Measurements from ENCODE around the gene DET1.

The DET1 gene

GRCh38 chr15:88511161-88511560 lies 35.3 kb downstream of the DET1 start:
- H3K14ac ChIP-seq (ENCODE audit: low read length in 2 of 2): no peak overlapping the region
- no peak overlapping the region for H2AFZ ChIP-seq (ENCODE audit: low read depth, low read length)
- no peaks in the 10 kb centered on the region for H3K9me3 ChIP-seq (ENCODE audit: control insufficient read depth, low read length)
- H2BK15ac ChIP-seq (ENCODE audit: low read depth, poor library complexity, severe bottlenecking): no peak overlapping the region
- no peak overlapping the region for H4K91ac ChIP-seq (ENCODE audit: low read length)
- no peak overlapping the region for H3K18ac ChIP-seq (ENCODE audit: low read depth in 1 of 2, low read length in 2 of 2)
- peaks cover 12 to 60% of the 10 kb centered on the region in 2 experiments for H3K36me3 ChIP-seq (ENCODE audit: control insufficient read depth in 1 of 2, insufficient read depth in 2 of 2, low read depth in 1 of 2, low read length in 2 of 2)
- DNase-seq: no peak
- no peak overlapping the region for H4K8ac ChIP-seq (ENCODE audit: low read length)
- H3K23ac ChIP-seq (ENCODE audit: low read length in 2 of 2): no peak overlapping the region
- no peak overlapping the region for H3K9ac ChIP-seq (ENCODE audit: low read length)
- H3K4me3 ChIP-seq (ENCODE audit: insufficient read depth in 1 of 2, low read depth in 1 of 2, low read length in 2 of 2): no peak overlapping the region
- 98% methylated on average over 2 of the region's 2 CpGs for WGBS
- no peak overlapping the region for H2AK5ac ChIP-seq (ENCODE audit: low read length, severe bottlenecking)
- H3K27ac ChIP-seq (ENCODE audit: low read length, poor library complexity, severe bottlenecking): no peak overlapping the region
- H3K4me2 ChIP-seq (ENCODE audit: low read length, poor library complexity, severe bottlenecking): no peak overlapping the region
- H3K27me3 ChIP-seq (ENCODE audit: control insufficient read depth in 1 of 2, insufficient read depth in 1 of 2, low read length in 2 of 2): no peaks in the 10 kb centered on the region
- H2BK5ac ChIP-seq (ENCODE audit: low read depth, low read length, poor library complexity, severe bottlenecking): no peak overlapping the region
- H2BK12ac ChIP-seq (ENCODE audit: low read length in 2 of 2): no peak overlapping the region
- H3K79me1 ChIP-seq (replicated peaks; ENCODE audit: low read length, poor library complexity, severe bottlenecking): no peaks in the 10 kb centered on the region
- no peak overlapping the region for H2BK120ac ChIP-seq (ENCODE audit: low read depth, low read length)
- no peaks in the 10 kb centered on the region for H3K4me1 ChIP-seq (ENCODE audit: control insufficient read depth, insufficient read depth, low read depth, low read length)
- H3K4ac ChIP-seq (ENCODE audit: low read depth in 1 of 2, low read length in 2 of 2): no peak overlapping the region

- Histone ChIP-seq H2BK120ac (ENCODE audit: low read depth, low read length) (no peak overlapping the region), H3K79me1 (replicated peaks; ENCODE audit: low read length, poor library complexity, severe bottlenecking) (no peaks in the 10 kb centered on the region), H2BK12ac (ENCODE audit: low read length in 2 of 2) (no peak overlapping the region), H3K14ac (ENCODE audit: low read length in 2 of 2) (no peak overlapping the region), H2BK5ac (ENCODE audit: low read depth, low read length, poor library complexity, severe bottlenecking) (no peak overlapping the region), H3K4ac (ENCODE audit: low read depth in 1 of 2, low read length in 2 of 2) (no peak overlapping the region), H3K18ac (ENCODE audit: low read depth in 1 of 2, low read length in 2 of 2) (no peak overlapping the region), H3K4me2 (ENCODE audit: low read length, poor library complexity, severe bottlenecking) (no peak overlapping the region), H3K9me3 (ENCODE audit: control insufficient read depth, low read length) (no peaks in the 10 kb centered on the region), H3K27ac (ENCODE audit: low read length, poor library complexity, severe bottlenecking) (no peak overlapping the region), H3K4me3 (ENCODE audit: insufficient read depth in 1 of 2, low read depth in 1 of 2, low read length in 2 of 2) (no peak overlapping the region), H2AFZ (ENCODE audit: low read depth, low read length) (no peak overlapping the region), H2AK5ac (ENCODE audit: low read length, severe bottlenecking) (no peak overlapping the region), H3K36me3 (ENCODE audit: control insufficient read depth in 1 of 2, insufficient read depth in 2 of 2, low read depth in 1 of 2, low read length in 2 of 2) (peaks cover 15 to 65% of the 10 kb centered on the region in 2 experiments), H3K23ac (ENCODE audit: low read length in 2 of 2) (no peak overlapping the region), H3K27me3 (ENCODE audit: control insufficient read depth in 1 of 2, insufficient read depth in 1 of 2, low read length in 2 of 2) (no peaks in the 10 kb centered on the region), H4K91ac (ENCODE audit: low read length) (no peak overlapping the region), H2BK15ac (ENCODE audit: low read depth, poor library complexity, severe bottlenecking) (no peak overlapping the region), H4K8ac (ENCODE audit: low read length) (no peak overlapping the region), H3K4me1 (ENCODE audit: control insufficient read depth, insufficient read depth, low read depth, low read length) (no peaks in the 10 kb centered on the region), H3K9ac (ENCODE audit: low read length) (no peak overlapping the region)
- no peak for DNase-seq
Measured at GRCh38 chr15:88509964-88510363, 36.5 kb downstream of the DET1 start.

- no peak overlapping the region for H3K9ac ChIP-seq (ENCODE audit: low read length)
- DNase-seq: no peak
- no peaks in the 10 kb centered on the region for H3K27me3 ChIP-seq (ENCODE audit: control insufficient read depth in 1 of 2, insufficient read depth in 1 of 2, low read length in 2 of 2)
- H2BK15ac ChIP-seq (ENCODE audit: low read depth, poor library complexity, severe bottlenecking): no peak overlapping the region
- H2BK120ac ChIP-seq (ENCODE audit: low read depth, low read length): no peak overlapping the region
- H3K36me3 ChIP-seq (ENCODE audit: control insufficient read depth in 1 of 2, insufficient read depth in 2 of 2, low read depth in 1 of 2, low read length in 2 of 2): peaks cover 15 to 65% of the 10 kb centered on the region in 2 experiments
- no peak overlapping the region for H2BK5ac ChIP-seq (ENCODE audit: low read depth, low read length, poor library complexity, severe bottlenecking)
- no peak overlapping the region for H3K14ac ChIP-seq (ENCODE audit: low read length in 2 of 2)
- H3K23ac ChIP-seq (ENCODE audit: low read length in 2 of 2): no peak overlapping the region
- H3K4me1 ChIP-seq (ENCODE audit: control insufficient read depth, insufficient read depth, low read depth, low read length): no peaks in the 10 kb centered on the region
- H2AK5ac ChIP-seq (ENCODE audit: low read length, severe bottlenecking): no peak overlapping the region
- WGBS: 90% methylated on average over 4 of the region's 4 CpGs
- H4K8ac ChIP-seq (ENCODE audit: low read length): no peak overlapping the region
- H3K79me1 ChIP-seq (replicated peaks; ENCODE audit: low read length, poor library complexity, severe bottlenecking): no peaks in the 10 kb centered on the region
- no peak overlapping the region for H3K18ac ChIP-seq (ENCODE audit: low read depth in 1 of 2, low read length in 2 of 2)
- H3K27ac ChIP-seq (ENCODE audit: low read length, poor library complexity, severe bottlenecking): no peak overlapping the region
- no peak overlapping the region for H3K4me2 ChIP-seq (ENCODE audit: low read length, poor library complexity, severe bottlenecking)
- H4K91ac ChIP-seq (ENCODE audit: low read length): no peak overlapping the region
- no peak overlapping the region for H3K4me3 ChIP-seq (ENCODE audit: insufficient read depth in 1 of 2, low read depth in 1 of 2, low read length in 2 of 2)
- no peak overlapping the region for H3K4ac ChIP-seq (ENCODE audit: low read depth in 1 of 2, low read length in 2 of 2)
- no peaks in the 10 kb centered on the region for H3K9me3 ChIP-seq (ENCODE audit: control insufficient read depth, low read length)
- no peak overlapping the region for H2BK12ac ChIP-seq (ENCODE audit: low read length in 2 of 2)
- H2AFZ ChIP-seq (ENCODE audit: low read depth, low read length): no peak overlapping the region
Measured at GRCh38 chr15:88509321-88509720, 37.2 kb downstream of the DET1 start.

- H3K4me2 ChIP-seq (ENCODE audit: low read length, poor library complexity, severe bottlenecking): no peak overlapping the region
- no peak overlapping the region for H3K4me3 ChIP-seq (ENCODE audit: insufficient read depth in 1 of 2, low read depth in 1 of 2, low read length in 2 of 2)
- no peak overlapping the region for H2BK12ac ChIP-seq (ENCODE audit: low read length in 2 of 2)
- H2BK15ac ChIP-seq (ENCODE audit: low read depth, poor library complexity, severe bottlenecking): no peak overlapping the region
- no peak overlapping the region for H3K14ac ChIP-seq (ENCODE audit: low read length in 2 of 2)
- no peaks in the 10 kb centered on the region for H3K9me3 ChIP-seq (ENCODE audit: control insufficient read depth, low read length)
- no peak overlapping the region for H3K18ac ChIP-seq (ENCODE audit: low read depth in 1 of 2, low read length in 2 of 2)
- no peak overlapping the region for H2AK5ac ChIP-seq (ENCODE audit: low read length, severe bottlenecking)
- no peak overlapping the region for H2AFZ ChIP-seq (ENCODE audit: low read depth, low read length)
- no peaks in the 10 kb centered on the region for H3K79me1 ChIP-seq (replicated peaks; ENCODE audit: low read length, poor library complexity, severe bottlenecking)
- H3K4ac ChIP-seq (ENCODE audit: low read depth in 1 of 2, low read length in 2 of 2): no peak overlapping the region
- no peak overlapping the region for H3K9ac ChIP-seq (ENCODE audit: low read length)
- peaks cover 7 to 52% of the 10 kb centered on the region in 2 experiments for H3K36me3 ChIP-seq (ENCODE audit: control insufficient read depth in 1 of 2, insufficient read depth in 2 of 2, low read depth in 1 of 2, low read length in 2 of 2)
- H3K27me3 ChIP-seq (ENCODE audit: control insufficient read depth in 1 of 2, insufficient read depth in 1 of 2, low read length in 2 of 2): no peaks in the 10 kb centered on the region
- H4K8ac ChIP-seq (ENCODE audit: low read length): no peak overlapping the region
- H2BK5ac ChIP-seq (ENCODE audit: low read depth, low read length, poor library complexity, severe bottlenecking): no peak overlapping the region
- DNase-seq: no peak
- H3K23ac ChIP-seq (ENCODE audit: low read length in 2 of 2): no peak overlapping the region
- no peak overlapping the region for H2BK120ac ChIP-seq (ENCODE audit: low read depth, low read length)
- H4K91ac ChIP-seq (ENCODE audit: low read length): no peak overlapping the region
- no peak overlapping the region for H3K27ac ChIP-seq (ENCODE audit: low read length, poor library complexity, severe bottlenecking)
- H3K4me1 ChIP-seq (ENCODE audit: control insufficient read depth, insufficient read depth, low read depth, low read length): no peaks in the 10 kb centered on the region
Measured at GRCh38 chr15:88506628-88507027, 39.9 kb downstream of the DET1 start.
